ENCODE results near the gene RLBP1.

RLBP1 gene

GRCh38 chr15:89177633-89178306 is 43.6 kb downstream of the RLBP1 start:
- peak; percentile 62 to 67 for DNase-seq

- no peak for DNase-seq
Measured at GRCh38 chr15:89177116-89177515, 44.3 kb downstream of the RLBP1 start.

GRCh38 chr15:89175617-89176191 is 45.7 kb downstream of the RLBP1 start:
- DNase-seq, result no peak

GRCh38 chr15:89174476-89174875 is 46.9 kb downstream of the RLBP1 start:
- DNase-seq, result no peak

GRCh38 chr15:89172921-89173320 is 48.5 kb downstream of the RLBP1 start:
- DNase-seq, result no peak

GRCh38 chr15:89171136-89172072 is 50.0 kb downstream of the RLBP1 start:
- peak; percentile 7 to 39 for DNase-seq

- DNase-seq, result no peak
Measured at GRCh38 chr15:89170364-89170763, 51.0 kb downstream of the RLBP1 start.

- DNase-seq, result no peak
Measured at GRCh38 chr15:89168316-89168833, 53.0 kb downstream of the RLBP1 start.

GRCh38 chr15:89167267-89168176 is 53.9 kb downstream of the RLBP1 start:
- DNase-seq, result peak in 1 of 2 donors; percentile 22

- no peak for DNase-seq
Measured at GRCh38 chr15:89165677-89166076, 55.7 kb downstream of the RLBP1 start.

GRCh38 chr15:89164712-89165211 is 56.6 kb downstream of the RLBP1 start:
- no peak for DNase-seq

- DNase-seq, result no peak
Measured at GRCh38 chr15:89163271-89164055, 57.9 kb downstream of the RLBP1 start.

- no peak for DNase-seq
Measured at GRCh38 chr15:89161666-89162065, 59.7 kb downstream of the RLBP1 start.
